ENCODE measurements around the gene CAPZA1.
A peak's percentile ranks its signal among the peaks of the same experiment; 100 is the strongest.
"Not testable (repeated sequence)": the region's sequence is repeated elsewhere in the genome, so short reads cannot be mapped to it uniquely, and the experiment has no call there.

The CAPZA1 gene

GRCh38 chr1:112619518-112620376 is at the start of gene CAPZA1:
CAPZA1 (plus strand) TSS chr1:112619832; CDS start chr1:112619845, 13 bp downstream.
- FAIRE-seq: no peak

GRCh38 chr1:112575154-112575804 is 44.4 kb upstream of the CAPZA1 start:
- no peak for FAIRE-seq

GRCh38 chr1:112576240-112576639 is 43.4 kb upstream of the CAPZA1 start:
- FAIRE-seq: no peak

- FAIRE-seq: no peak
These were observed 39.7 kb upstream of the CAPZA1 start for GRCh38 chr1:112579801-112580510.

GRCh38 chr1:112581586-112582192 is 37.9 kb upstream of the CAPZA1 start:
- FAIRE-seq: peak; percentile 49

- FAIRE-seq: no peak
These were observed 36.3 kb upstream of the CAPZA1 start for GRCh38 chr1:112583366-112583765.

- no peak for FAIRE-seq
These were observed 29.9 kb upstream of the CAPZA1 start for GRCh38 chr1:112589766-112590165.

GRCh38 chr1:112594208-112594876 is 25.3 kb upstream of the CAPZA1 start:
- FAIRE-seq: peak; percentile 43

GRCh38 chr1:112599477-112599876 is 20.2 kb upstream of the CAPZA1 start:
- FAIRE-seq: no peak

- no peak for FAIRE-seq
These were observed 16.6 kb upstream of the CAPZA1 start for GRCh38 chr1:112603012-112603411.

- FAIRE-seq: no peak
These were observed 16.1 kb upstream of the CAPZA1 start for GRCh38 chr1:112603541-112603940.

- FAIRE-seq: no peak
These were observed 13.9 kb upstream of the CAPZA1 start for GRCh38 chr1:112605633-112606327.

GRCh38 chr1:112614460-112615065 is 5.1 kb upstream of the CAPZA1 start:
- FAIRE-seq: no peak

GRCh38 chr1:112618114-112618720 is 1.4 kb upstream of the CAPZA1 start:
- no peak for FAIRE-seq

GRCh38 chr1:112618721-112619517 is 713 bp upstream of the CAPZA1 start, which contains the start of gene ST7L:
ST7L (minus strand) TSS chr1:112619141; CDS start chr1:112619113, 28 bp downstream.
- FAIRE-seq: no peak

GRCh38 chr1:112620377-112620695 is 704 bp downstream of the CAPZA1 start:
- no peak for FAIRE-seq

- FAIRE-seq: not testable (repeated sequence)
These were observed 4.9 kb downstream of the CAPZA1 start for GRCh38 chr1:112624493-112624892.

GRCh38 chr1:112625696-112626095 is 6.1 kb downstream of the CAPZA1 start:
- no peak for FAIRE-seq

GRCh38 chr1:112626193-112626592 is 6.6 kb downstream of the CAPZA1 start:
- no peak for FAIRE-seq

- no peak for FAIRE-seq
These were observed 7.3 kb downstream of the CAPZA1 start for GRCh38 chr1:112626887-112627286.
